Activated naive CD8-positive, alpha-beta T cell (primary cell): ENCODE measurements around the gene HTRA2.
"Not testable (repeated sequence)": the region's sequence is repeated elsewhere in the genome, so short reads cannot be mapped to it uniquely, and the experiment has no call there.

Experiments used
- H3K27ac Mint-ChIP-seq: one replicate; pipeline ENCODE4 v1.8.0; 2021; ENCODE audit warnings: mixed read lengths
- H3K27me3 Mint-ChIP-seq: one replicate; pipeline ENCODE4 v1.8.0; 2021; ENCODE audit warnings: mixed read lengths
- H3K36me3 Mint-ChIP-seq: one replicate; pipeline ENCODE4 v1.8.0; 2021; ENCODE audit warnings: mixed read lengths
- H3K4me1 Mint-ChIP-seq: one replicate; pipeline ENCODE4 v1.8.0; 2021; ENCODE audit warnings: low read depth, mixed read lengths
- H3K4me3 Mint-ChIP-seq: one replicate; pipeline ENCODE4 v1.8.0; 2021; ENCODE audit warnings: mild to moderate bottlenecking, mixed read lengths
- H3K9me3 Mint-ChIP-seq: one replicate; pipeline ENCODE4 v1.8.0; 2021; ENCODE audit warnings: low read depth, mixed read lengths

The HTRA2 gene

GRCh38 chr2:74529357-74530238 is at the start of gene HTRA2, which contains the start of gene AUP1:
Gene HTRA2 (plus strand): TSS chr2:74529933. CDS start chr2:74530007, 74 bp downstream.
Gene AUP1 (minus strand): TSS chr2:74529706. CDS start chr2:74529629, 77 bp downstream.
- no peaks in the 10 kb centered on the region for H3K9me3 Mint-ChIP-seq
- peaks cover 36% of the 10 kb centered on the region for H3K4me1 Mint-ChIP-seq
- peak within 1 kb of the TSS; percentile 98 for H3K4me3 Mint-ChIP-seq
- peak within 1 kb of the TSS; percentile 95 for H3K27ac Mint-ChIP-seq
- peaks cover 18% of the 10 kb centered on the region for H3K36me3 Mint-ChIP-seq
- H3K27me3 Mint-ChIP-seq, result no peaks in the 10 kb centered on the region

- H3K9me3 Mint-ChIP-seq, result no peaks in the 10 kb centered on the region
- peak overlapping the region; percentile 99 for H3K4me3 Mint-ChIP-seq
- peaks cover 36% of the 10 kb centered on the region for H3K4me1 Mint-ChIP-seq
- no peaks in the 10 kb centered on the region for H3K27me3 Mint-ChIP-seq
- H3K27ac Mint-ChIP-seq, result no peak overlapping the region
- H3K36me3 Mint-ChIP-seq, result peaks cover 4% of the 10 kb centered on the region
Measured at GRCh38 chr2:74481431-74481830, 48.3 kb upstream of the HTRA2 start.

- H3K4me3 Mint-ChIP-seq, result peak overlapping the region; percentile 99
- no peaks in the 10 kb centered on the region for H3K27me3 Mint-ChIP-seq
- no peaks in the 10 kb centered on the region for H3K9me3 Mint-ChIP-seq
- peaks cover 38% of the 10 kb centered on the region for H3K4me1 Mint-ChIP-seq
- H3K36me3 Mint-ChIP-seq, result peaks cover 4% of the 10 kb centered on the region
- H3K27ac Mint-ChIP-seq, result peak overlapping the region; percentile 99
Measured at GRCh38 chr2:74481961-74482800, 47.6 kb upstream of the HTRA2 start.

- Mint-ChIP-seq H3K36me3 (no peaks in the 10 kb centered on the region), H3K4me1 (peaks cover 38% of the 10 kb centered on the region), H3K9me3 (no peaks in the 10 kb centered on the region), H3K27ac (peak within 1 kb of the TSS; percentile 99), H3K4me3 (peak within 1 kb of the TSS; percentile 99), H3K27me3 (no peaks in the 10 kb centered on the region)
Measured at GRCh38 chr2:74482801-74483674, 46.7 kb upstream of the HTRA2 start, which contains the start of the genes CCDC142 and TTC31. Gene CCDC142 (minus strand): TSS chr2:74482998. CDS start chr2:74482837, 161 bp downstream. Gene TTC31 (plus strand): TSS chr2:74483081. CDS start chr2:74483096, 15 bp downstream.

- H3K27ac Mint-ChIP-seq, H3K9me3 Mint-ChIP-seq, H3K36me3 Mint-ChIP-seq, H3K27me3 Mint-ChIP-seq: not testable (repeated sequence)
- Mint-ChIP-seq H3K4me1 (peaks cover 38% of the 10 kb centered on the region), H3K4me3 (peak overlapping the region; percentile 99)
Measured at GRCh38 chr2:74483675-74484164, 46.0 kb upstream of the HTRA2 start.

GRCh38 chr2:74486141-74486540 is 43.6 kb upstream of the HTRA2 start:
- H3K27me3 Mint-ChIP-seq, result no peaks in the 10 kb centered on the region
- peaks cover 8% of the 10 kb centered on the region for H3K36me3 Mint-ChIP-seq
- no peak overlapping the region for H3K4me3 Mint-ChIP-seq
- H3K4me1 Mint-ChIP-seq, result peaks cover 22% of the 10 kb centered on the region
- H3K27ac Mint-ChIP-seq, result no peak overlapping the region
- H3K9me3 Mint-ChIP-seq, result no peaks in the 10 kb centered on the region

- Mint-ChIP-seq H3K4me1 (peaks cover 8% of the 10 kb centered on the region), H3K27me3 (no peaks in the 10 kb centered on the region), H3K27ac (no peak overlapping the region), H3K36me3 (peaks cover 11% of the 10 kb centered on the region), H3K4me3 (no peak overlapping the region), H3K9me3 (no peaks in the 10 kb centered on the region)
Measured at GRCh38 chr2:74488643-74489481, 40.9 kb upstream of the HTRA2 start.

- H3K27me3 Mint-ChIP-seq, result no peaks in the 10 kb centered on the region
- H3K4me1 Mint-ChIP-seq, result peaks cover 6% of the 10 kb centered on the region
- no peak overlapping the region for H3K27ac Mint-ChIP-seq
- H3K4me3 Mint-ChIP-seq, result no peak overlapping the region
- no peaks in the 10 kb centered on the region for H3K9me3 Mint-ChIP-seq
- H3K36me3 Mint-ChIP-seq, result peaks cover 15% of the 10 kb centered on the region
Measured at GRCh38 chr2:74489906-74490305, 39.8 kb upstream of the HTRA2 start.

GRCh38 chr2:74491648-74492544 is 37.8 kb upstream of the HTRA2 start:
- Mint-ChIP-seq H3K4me3 (no peak overlapping the region), H3K9me3 (no peaks in the 10 kb centered on the region), H3K36me3 (peaks cover 15% of the 10 kb centered on the region), H3K27ac (no peak overlapping the region), H3K4me1 (peaks cover under 1% of the 10 kb centered on the region), H3K27me3 (no peaks in the 10 kb centered on the region)

- Mint-ChIP-seq H3K36me3 (peaks cover 15% of the 10 kb centered on the region), H3K4me3 (no peak overlapping the region), H3K9me3 (no peaks in the 10 kb centered on the region), H3K27ac (no peak overlapping the region), H3K27me3 (no peaks in the 10 kb centered on the region), H3K4me1 (peaks cover 7% of the 10 kb centered on the region)
Measured at GRCh38 chr2:74493546-74493945, 36.2 kb upstream of the HTRA2 start.

GRCh38 chr2:74495440-74495839 is 34.3 kb upstream of the HTRA2 start:
- Mint-ChIP-seq H3K9me3 (no peaks in the 10 kb centered on the region), H3K27ac (no peak overlapping the region), H3K27me3 (peaks cover 4% of the 10 kb centered on the region), H3K4me1 (peaks cover 14% of the 10 kb centered on the region), H3K4me3 (no peak overlapping the region), H3K36me3 (peaks cover 10% of the 10 kb centered on the region)

- H3K9me3 Mint-ChIP-seq, result no peaks in the 10 kb centered on the region
- H3K36me3 Mint-ChIP-seq, result peaks cover 9% of the 10 kb centered on the region
- H3K27me3 Mint-ChIP-seq, result peaks cover 11% of the 10 kb centered on the region
- H3K4me3 Mint-ChIP-seq, result peak overlapping the region; percentile 91
- H3K27ac Mint-ChIP-seq, result no peak overlapping the region
- H3K4me1 Mint-ChIP-seq, result peaks cover 20% of the 10 kb centered on the region
Measured at GRCh38 chr2:74496997-74497776, 32.5 kb upstream of the HTRA2 start.
